ENCODE results near the gene DAP.
"Not testable (repeated sequence)": the region's sequence is repeated elsewhere in the genome, so short reads cannot be mapped to it uniquely, and the experiment has no call there.

The DAP gene

DNA sequence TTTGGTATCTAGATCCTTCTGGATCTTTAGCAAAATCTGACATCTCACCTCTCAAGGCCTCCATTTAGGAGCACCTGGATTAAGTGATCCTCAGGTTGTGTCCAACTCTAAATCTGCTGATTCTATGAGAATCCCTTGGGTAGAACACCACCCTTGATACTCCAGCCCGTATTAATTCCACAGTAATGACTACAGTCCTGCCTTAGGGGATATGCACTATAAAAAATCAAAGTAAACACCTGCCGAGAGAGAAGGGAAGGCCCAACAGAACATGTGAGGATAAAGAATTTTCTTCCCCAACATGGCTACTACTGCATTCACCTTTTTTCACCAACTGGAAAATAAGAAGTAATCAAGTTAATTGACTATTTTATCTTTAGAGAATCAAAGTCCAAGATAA lies 27.6 kb downstream of the DAP start:
- no peak for DNase-seq

DNA sequence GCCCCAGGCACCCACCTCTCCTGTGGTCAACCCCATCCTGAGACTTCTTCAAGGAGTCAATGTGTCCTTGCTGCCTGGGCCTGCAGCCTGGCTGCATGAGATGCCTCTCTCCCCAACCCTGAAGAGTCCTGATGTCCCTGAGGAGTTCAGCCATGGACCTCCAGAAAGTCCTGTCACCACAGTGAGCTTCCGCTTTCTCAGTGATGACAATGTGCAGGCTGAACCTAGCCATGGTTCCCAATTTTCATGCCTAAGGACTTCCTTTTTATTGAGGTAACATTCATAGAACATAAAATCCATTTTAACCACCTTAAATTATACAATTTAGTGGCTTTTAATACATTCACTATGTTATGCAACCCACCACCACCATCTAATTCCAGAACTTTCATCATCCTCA lies 29.1 kb downstream of the DAP start:
- no peak for DNase-seq

GRCh38 chr5:10730043-10730351 lies 31.0 kb downstream of the DAP start:
- DNase-seq, result no peak

GRCh38 chr5:10729320-10730042 lies 31.6 kb downstream of the DAP start:
- peak; percentile 17 for DNase-seq

DNA sequence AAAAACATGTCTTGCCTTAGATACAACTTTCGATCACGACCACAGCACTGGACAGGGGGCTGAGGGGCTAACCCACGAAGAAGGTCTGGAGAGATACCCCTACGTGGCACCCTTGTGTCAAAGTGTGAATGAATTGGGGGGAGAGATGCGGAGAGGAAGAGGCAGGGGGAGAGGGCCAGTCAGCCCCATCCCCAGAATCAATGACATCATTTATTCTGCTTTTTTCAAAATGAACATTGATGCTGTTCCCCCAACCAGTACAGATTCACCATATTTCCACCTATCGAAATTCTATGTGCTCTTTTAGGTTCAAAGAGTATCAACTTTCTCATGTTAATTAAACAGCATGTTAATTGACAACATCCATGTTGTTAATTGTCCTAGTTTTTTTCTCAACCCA lies 32.4 kb downstream of the DAP start:
- no peak for DNase-seq

DNA sequence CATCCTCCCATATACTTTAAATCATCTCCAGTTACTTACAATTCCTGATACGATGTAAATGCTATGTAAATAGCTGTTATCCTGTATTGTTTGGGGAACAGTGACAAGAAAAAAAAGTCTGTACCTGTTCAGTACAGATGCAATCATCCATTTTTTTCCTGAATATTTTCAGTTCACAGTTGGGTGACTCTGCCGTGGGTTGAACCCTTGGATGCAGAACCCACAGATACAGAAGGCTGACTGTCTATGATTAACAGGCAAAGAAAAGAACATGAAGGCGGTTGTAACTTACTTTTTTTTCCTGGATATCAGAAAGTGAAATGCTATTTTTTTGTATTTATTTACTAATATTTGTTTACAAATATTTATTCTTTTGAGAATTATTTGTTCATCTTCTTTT lies 33.2 kb downstream of the DAP start:
- no peak for DNase-seq

- DNase-seq, result no peak
These were observed 34.0 kb downstream of the DAP start for GRCh38 chr5:10726913-10727517.

DNA sequence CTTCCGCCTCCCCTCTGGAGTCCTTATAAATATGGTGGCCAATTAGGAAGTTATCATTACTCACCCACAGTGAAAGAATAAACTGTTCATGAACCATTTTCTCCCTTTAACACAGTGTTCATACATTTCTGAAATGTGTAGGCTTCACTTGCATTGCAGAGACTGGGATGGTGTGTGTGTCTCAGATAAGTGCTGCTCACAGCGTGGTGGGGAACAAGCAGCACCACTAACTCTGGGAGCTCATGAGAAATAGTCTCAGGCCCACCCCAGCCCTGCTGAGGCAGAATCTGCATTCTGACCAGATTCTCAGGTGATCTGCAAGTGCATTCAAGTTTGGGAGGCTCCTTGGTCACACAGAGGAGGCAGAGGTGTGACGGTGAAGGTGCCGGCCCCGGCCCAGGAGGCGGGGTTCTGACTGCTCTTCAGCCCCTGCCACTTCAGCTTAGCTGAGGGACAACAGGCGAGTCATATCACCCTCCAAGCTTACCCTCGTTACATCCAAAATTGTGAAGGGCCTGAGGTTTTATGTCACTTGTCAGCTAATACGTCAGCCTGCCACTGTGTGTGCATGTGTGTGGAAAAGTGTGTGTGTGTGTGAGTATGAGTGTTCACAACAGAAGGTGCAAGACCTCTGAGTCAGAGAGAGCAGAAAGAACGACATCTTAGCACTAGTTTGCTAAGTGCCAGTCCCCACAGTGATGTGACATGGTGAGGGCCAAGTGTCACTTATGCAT lies 34.7 kb downstream of the DAP start:
- DNase-seq, result peak; percentile 21

GRCh38 chr5:10725636-10726035 lies 35.4 kb downstream of the DAP start:
- no peak for DNase-seq

- peak; percentile 74 for DNase-seq
These were observed 36.1 kb downstream of the DAP start for GRCh38 chr5:10724781-10725507.

- no peak for DNase-seq
These were observed 37.5 kb downstream of the DAP start for GRCh38 chr5:10723514-10723913.

DNA sequence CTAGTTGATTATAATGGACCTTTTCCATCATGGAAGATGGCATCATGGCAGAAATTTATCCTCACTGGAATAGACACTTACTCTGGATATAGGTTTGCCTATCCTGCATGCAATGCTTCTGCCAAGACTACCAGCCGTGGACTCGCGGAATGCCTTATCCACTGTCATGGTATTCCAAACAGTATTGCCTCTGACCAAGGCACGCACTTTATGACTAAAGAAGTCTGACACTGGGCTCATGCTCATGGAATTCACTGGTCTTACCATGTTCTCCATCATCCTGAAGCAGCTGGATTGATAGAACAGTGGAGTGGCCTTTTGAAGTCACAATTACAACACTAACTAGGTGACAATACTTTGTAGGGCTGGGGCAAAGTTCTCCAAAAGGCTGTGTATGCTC lies 40.3 kb downstream of the DAP start:
- DNase-seq, result not testable (repeated sequence)

DNA sequence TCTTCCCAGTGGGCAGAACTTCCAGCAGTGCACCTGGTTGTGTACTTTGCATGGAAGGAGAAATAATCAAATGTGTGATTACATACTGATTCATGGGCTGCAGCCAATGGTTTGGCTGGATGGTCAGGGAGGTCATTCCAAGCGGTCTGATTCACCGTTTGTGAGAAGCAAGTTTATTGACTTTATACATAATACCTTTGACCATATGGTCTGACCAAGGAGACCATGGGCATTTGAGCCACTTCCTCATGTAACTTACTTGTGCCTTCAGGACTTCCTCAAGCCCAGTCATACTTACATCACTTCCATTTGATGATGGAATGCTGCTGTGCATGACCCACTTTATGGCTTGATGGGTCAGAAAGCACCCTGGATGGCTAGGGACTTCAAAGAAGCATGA lies 41.1 kb downstream of the DAP start:
- DNase-seq, result peak; percentile 60

- not testable (repeated sequence) for DNase-seq
These were observed 42.4 kb downstream of the DAP start for GRCh38 chr5:10718617-10719016.

DNA sequence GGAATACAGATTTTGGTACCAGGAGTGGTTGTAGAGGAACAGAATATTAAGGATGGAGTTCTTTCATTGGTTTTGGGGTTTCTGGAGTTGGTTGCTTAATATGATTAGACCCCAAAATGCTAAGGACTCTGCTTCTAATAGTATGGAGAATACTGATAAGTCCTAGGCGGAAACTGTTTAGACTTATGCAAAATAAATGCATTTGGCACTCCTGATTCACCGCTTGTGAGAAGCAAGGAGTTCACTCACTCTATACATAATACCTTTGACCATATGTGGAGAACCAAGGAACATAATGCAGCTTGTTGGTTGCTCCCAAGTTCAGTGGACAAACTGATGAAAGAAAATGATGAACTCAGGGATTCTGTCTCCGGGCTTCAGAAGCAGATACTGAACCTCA lies 44.2 kb downstream of the DAP start:
- DNase-seq, result not testable (repeated sequence)

GRCh38 chr5:10715605-10716290 lies 45.3 kb downstream of the DAP start:
- DNase-seq, result no peak

GRCh38 chr5:10712574-10713366 lies 48.3 kb downstream of the DAP start:
- DNase-seq, result no peak

DNA sequence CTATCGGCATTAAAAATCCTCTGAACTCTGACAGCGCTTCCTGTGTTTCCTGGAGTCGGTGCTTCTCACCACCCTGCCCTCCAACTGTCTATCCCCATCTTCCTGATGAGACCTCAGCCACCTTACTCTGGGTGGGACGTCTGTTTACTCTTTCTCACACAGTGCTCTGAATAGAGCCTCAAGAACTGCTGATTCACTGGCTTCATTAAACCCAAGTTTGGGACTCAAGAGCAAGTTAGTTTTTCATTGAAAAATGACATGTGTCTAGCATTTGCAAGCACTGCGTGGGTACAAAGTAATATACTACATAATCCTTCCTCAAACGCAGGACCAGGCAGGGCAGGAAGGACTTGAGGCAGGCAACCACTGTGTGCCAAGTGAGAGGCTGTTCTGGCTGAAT lies 49.5 kb downstream of the DAP start:
- DNase-seq, result no peak

GRCh38 chr5:10710513-10711128 lies 50.4 kb downstream of the DAP start:
- no peak for DNase-seq

GRCh38 chr5:10709933-10710332 lies 51.1 kb downstream of the DAP start:
- no peak for DNase-seq

DNA sequence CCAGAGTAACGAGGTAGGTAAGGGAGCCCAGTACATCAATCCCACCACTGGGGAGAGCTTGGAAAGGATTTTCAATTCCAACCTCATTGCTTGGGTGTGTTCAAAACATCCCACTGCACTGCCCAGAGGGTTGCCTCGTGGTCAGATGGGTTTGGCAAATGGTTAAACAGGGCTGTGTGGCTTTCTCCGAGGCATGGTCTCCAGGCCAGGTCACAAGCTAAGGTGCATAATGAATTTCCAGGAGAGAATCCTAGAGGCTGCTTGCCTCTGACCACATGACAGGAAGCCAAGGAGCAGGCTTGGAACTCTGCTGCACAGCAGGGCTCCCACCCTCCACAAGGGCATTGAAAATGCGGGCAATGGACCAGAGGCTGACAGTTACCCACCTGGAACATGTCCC lies 51.6 kb downstream of the DAP start:
- DNase-seq, result no peak
